GM12878 (cell line): ENCODE measurements around the gene HMGB3. TPM values are rescaled to one million over a fixed set of nuclear protein-coding genes. Genes with fewer than 3 reads are reported as not detected.

Source experiments
- RAD21 ChIP-seq: IDR thresholded peaks from 2 replicates; pipeline ENCODE4 v1.6.1; 2011; ENCODE audit warnings: mild to moderate bottlenecking, low read depth, low read length, moderate library complexity; ENCODE audit not compliant: insufficient read depth
- SIX5 ChIP-seq: IDR thresholded peaks from 2 replicates; pipeline ENCODE4 v1.6.1; 2011; ENCODE audit warnings: mild to moderate bottlenecking, low read depth, low read length, moderate library complexity; ENCODE audit not compliant: severe bottlenecking
- ZBTB40 ChIP-seq: fragments of 450-650 bp; IDR thresholded peaks from 2 replicates; pipeline ENCODE4 v1.6.1; 2016; ENCODE audit warnings: mild to moderate bottlenecking, moderate library complexity, borderline replicate concordance
- ZNF687 ChIP-seq: fragments of 450-650 bp; IDR thresholded peaks from 2 replicates; pipeline ENCODE4 v1.6.1; 2017; ENCODE audit warnings: mild to moderate bottlenecking, moderate library complexity
- polyA plus RNA-seq, 11 experiments: library from polyadenylated mRNA; depleted of rRNA in 4 of 11; unstranded in 6 of 11; stranded (reverse) in 5 of 11; fragments of >200 nt; fragmentation: Nextera tagmentation in 4 of 11; fragmentation: Illumina TruSeq in 1 of 11; extraction: Ambion mirVana in 4 of 11; extraction: Trizol in 1 of 11; gene quantifications; 1 replicate in 1 of 11; 2 replicates in 10 of 11; pipeline versions ENCODE4 v1.2.1 to v1.2.3, GENCODE V29; 2011 to 2016; ENCODE audit warnings: inconsistent platforms in 2 of 11, missing spikeins in 2 of 11, low read depth in 1 of 11
- total RNA-seq, 4 experiments: library from RNA; depleted of rRNA in 3 of 4; stranded (reverse); fragments of >200 nt in 3 of 4; fragmentation: Illumina TruSeq in 1 of 4; extraction: Trizol in 1 of 4; gene quantifications; 2 replicates each; pipeline versions ENCODE4 v1.2.1 to v1.2.3, GENCODE V29; 2013 to 2021

The HMGB3 gene
- total and polyA plus RNA-seq, 10 of the 15 experiments (the other 5 are each of a cell fraction or from before 2014, with no cell fraction given): 19.1 to 167 (median 109) TPM

- TF ChIP-seq ZNF687 (no peak), RAD21 (no peak), ZBTB40 (no peak), SIX5 (no peak)
- TF ChIP-seq, all 136 proteins: peak for 0
Observed at GRCh38 chrX:150935467-150935866, 47.7 kb upstream of the HMGB3 start (continued).
